ENCODE results near the gene SLC35F4. TPM values are rescaled to one million over a fixed set of nuclear protein-coding genes. Genes with fewer than 3 reads are reported as not detected.

Gene SLC35F4
- total RNA-seq, 1 experiment from 2014 or later: not detected

GRCh38 chr14:57659052-57659451, 206.8 kb downstream of the SLC35F4 start:
- H3K4me2 ChIP-seq (ENCODE audit: low read length): no peak overlapping the region
- no peak overlapping the region for H2AFZ ChIP-seq (ENCODE audit: low read depth, low read length, poor library complexity, severe bottlenecking)
- intact Hi-C loops (cut with micrococcal nuclease): no loop called here
- no peaks in the 10 kb centered on the region for H3K4me1 ChIP-seq (ENCODE audit: control insufficient read depth in 1 of 2, insufficient read depth in 2 of 2, low read length in 2 of 2)
- BruUV-seq (replicated peaks): no TSS peak
- no peak for ATAC-seq
- H3K9ac ChIP-seq (ENCODE audit: low read length): no peak overlapping the region
- no peak overlapping the region for H3K27ac ChIP-seq (ENCODE audit: low read depth, low read length)
- no peak for DNase-seq (ENCODE audit: low read depth, low spot score)
- H3K36me3 ChIP-seq (ENCODE audit: control insufficient read depth in 1 of 2, insufficient read depth in 2 of 2, low read length in 2 of 2): no peaks in the 10 kb centered on the region
- ChIA-PET CTCF (no interaction called here), RAD21 (ENCODE audit: low non-redundant PET in 1 of 2, low total read pairs in 2 of 2, uncharacterized antibody in 2 of 2, unreplicated experiment in 2 of 2) (no interaction called here), POLR2A (no interaction called here)
- H3K9me2 ChIP-seq (ENCODE audit: insufficient read depth): no peaks in the 10 kb centered on the region
- no peaks in the 10 kb centered on the region for H3K79me2 ChIP-seq (ENCODE audit: insufficient read depth, low read length)
- H3K27me3 ChIP-seq (ENCODE audit: insufficient read depth, low read length): peaks cover 51% of the 10 kb centered on the region
- no peaks in the 10 kb centered on the region for H3K9me3 ChIP-seq (ENCODE audit: control insufficient read depth in 1 of 2, insufficient read depth in 1 of 2, low read depth in 1 of 2, low read length in 2 of 2)
- no peak overlapping the region for H3K4me3 ChIP-seq (replicated peaks in 1 of 2; ENCODE audit: low read depth in 1 of 2, low read length in 2 of 2)
- no peaks in the 10 kb centered on the region for H4K20me1 ChIP-seq (ENCODE audit: insufficient read depth)
- TF ChIP-seq CTCF (IDR thresholded peaks at IDR 0.05 in 2 of 3, conservative IDR thresholded peaks at IDR 0.05 in 1 of 3; ENCODE audit: borderline replicate concordance in 1 of 3, insufficient read depth in 1 of 3, low read depth in 2 of 3, low read length in 2 of 3) (no peak), SP1 (IDR thresholded peaks at IDR 0.05; ENCODE audit: low read depth) (no peak), MAX (IDR thresholded peaks at IDR 0.05) (no peak), ZNF274 (IDR thresholded peaks at IDR 0.05; ENCODE audit: low read depth, low read length) (no peak), EZH2phosphoT487 (IDR thresholded peaks at IDR 0.05; ENCODE audit: borderline replicate concordance) (no peak), YY1 (IDR thresholded peaks at IDR 0.05; ENCODE audit: extremely low read depth, insufficient replicate concordance, low read depth, low read length) (no peak), SIN3A (IDR thresholded peaks at IDR 0.05; ENCODE audit: low read depth) (no peak), POLR2AphosphoS5 (IDR thresholded peaks at IDR 0.05; ENCODE audit: low read depth, low read length) (no peak), ZBTB33 (IDR thresholded peaks at IDR 0.05; ENCODE audit: extremely low read depth, insufficient replicate concordance, low read length) (no peak), ZFX (IDR thresholded peaks at IDR 0.05) (no peak), REST (IDR thresholded peaks at IDR 0.05; ENCODE audit: low read depth) (no peak), POLR2A (IDR thresholded peaks at IDR 0.05; ENCODE audit: borderline replicate concordance, extremely low read depth, insufficient read depth, insufficient read length) (no peak), ELF1 (IDR thresholded peaks at IDR 0.05; ENCODE audit: borderline replicate concordance, low read depth) (no peak), CBX3 (IDR thresholded peaks at IDR 0.05; ENCODE audit: low read depth) (no peak), TCF7L2 (IDR thresholded peaks at IDR 0.05; ENCODE audit: borderline replicate concordance, extremely low read depth, insufficient read depth, insufficient read length) (no peak), FOSL1 (IDR thresholded peaks at IDR 0.05; ENCODE audit: low read depth) (no peak), EGR1 (IDR thresholded peaks at IDR 0.05; ENCODE audit: low read depth) (no peak), RAD21 (IDR thresholded peaks at IDR 0.05; ENCODE audit: low read depth) (no peak)
